Caco-2 (cell line): Measurements from ENCODE around the gene PLCH1. TPM values are rescaled to one million over a fixed set of nuclear protein-coding genes. Genes with fewer than 3 reads are reported as not detected.

Experiments used
- BruUV-seq: library from RNA; stranded (reverse); fragments of 400-500 nt; replicated peaks from 2 replicates; lab custom pipeline; 2021; lab: Mats Ljungman, UMichigan
- CTCF ChIA-PET: fragments of 300-600 bp; sonication (Branson Sonifier 250); formaldehyde crosslinking; loops from one replicate; lab custom pipeline; 2022; ENCODE audit warnings: antibody characterized with exemption; lab: Charles Lee
- POLR2A ChIA-PET: fragments of 300-600 bp; sonication (Branson Sonifier 250); formaldehyde crosslinking; loops from one replicate; lab custom pipeline; 2022; ENCODE audit warnings: antibody characterized with exemption; lab: Charles Lee
- DNase-seq, 2 experiments: peaks; one replicate each; pipeline versions ENCODE4 v3.0.0 to v3.0.0-alpha.2; 2020 to 2022
- H3K27me3 ChIP-seq: replicated peaks from 2 replicates; pipeline ENCODE4 v1.6.0; 2011; ENCODE audit warnings: low read length; ENCODE audit not compliant: control insufficient read depth, insufficient read depth
- H3K36me3 ChIP-seq: 2 replicates; pipeline ENCODE4 v1.5.1; 2011; ENCODE audit warnings: low read length; ENCODE audit not compliant: control insufficient read depth, insufficient read depth
- H3K4me1 ChIP-seq: fragments of 250-450 bp; sonication (Bioruptor Pico); 2 replicates; pipeline ENCODE4 v1.5.1; 2020; ENCODE audit warnings: mild to moderate bottlenecking
- H3K4me3 ChIP-seq: 2 replicates; pipeline ENCODE4 v1.5.1; 2011; ENCODE audit warnings: low read depth, mild to moderate bottlenecking, control low read depth, low read length
- H3K9me3 ChIP-seq: fragments of 250-450 bp; sonication (Bioruptor Pico); 2 replicates; pipeline ENCODE4 v1.5.1; 2020; ENCODE audit warnings: mild to moderate bottlenecking, moderate library complexity
- H3K27ac Mint-ChIP-seq: one replicate; pipeline ENCODE4 v1.8.0; 2022; ENCODE audit warnings: mixed read lengths; ENCODE audit not compliant: unreplicated experiment
- H3K27me3 Mint-ChIP-seq: one replicate; pipeline ENCODE4 v1.8.0; 2022; ENCODE audit warnings: mixed read lengths; ENCODE audit not compliant: insufficient read depth, unreplicated experiment
- H3K36me3 Mint-ChIP-seq: one replicate; pipeline ENCODE4 v1.8.0; 2022; ENCODE audit warnings: mild to moderate bottlenecking, mixed read lengths; ENCODE audit not compliant: insufficient read depth, unreplicated experiment
- H3K4me1 Mint-ChIP-seq: one replicate; pipeline ENCODE4 v1.8.0; 2022; ENCODE audit warnings: low read depth, mixed read lengths; ENCODE audit not compliant: unreplicated experiment
- H3K4me3 Mint-ChIP-seq: one replicate; pipeline ENCODE4 v1.8.0; 2022; ENCODE audit warnings: mild to moderate bottlenecking, moderate library complexity, mixed read lengths; ENCODE audit not compliant: unreplicated experiment
- H3K9me3 Mint-ChIP-seq: one replicate; pipeline ENCODE4 v1.8.0; 2022; ENCODE audit warnings: mixed read lengths; ENCODE audit not compliant: unreplicated experiment
- intact Hi-C: fragments of 100-400 bp; cut with micrococcal nuclease; formaldehyde crosslinking; loops from one replicate; pipeline ENCODE4 v1.10.0; 2022; ENCODE audit not compliant: unreplicated experiment
- total RNA-seq: library from RNA; stranded (reverse); gene quantifications from 2 replicates; pipeline ENCODE4 v1.2.3, GENCODE V29; 2022
- TF ChIP-seq, protein P1 (sequence below), 2 experiments: fragments of 200-600 bp in 1 of 2; IDR thresholded peaks; 1 replicate in 1 of 2; 2 replicates in 1 of 2; pipeline versions ENCODE4 v1.5.1 to v1.8.0; 2011 to 2022; ENCODE audit warnings: antibody characterized with exemption in 1 of 2, control low read depth in 1 of 2, inconsistent platforms in 1 of 2, low read depth in 1 of 2, low read length in 1 of 2, mild to moderate bottlenecking in 1 of 2, moderate library complexity in 1 of 2; ENCODE audit not compliant: insufficient read depth in 1 of 2, severe bottlenecking in 1 of 2, unreplicated experiment in 1 of 2

Gene PLCH1
- total RNA-seq, 1 experiment from 2014 or later, result 3.1 TPM

DNA sequence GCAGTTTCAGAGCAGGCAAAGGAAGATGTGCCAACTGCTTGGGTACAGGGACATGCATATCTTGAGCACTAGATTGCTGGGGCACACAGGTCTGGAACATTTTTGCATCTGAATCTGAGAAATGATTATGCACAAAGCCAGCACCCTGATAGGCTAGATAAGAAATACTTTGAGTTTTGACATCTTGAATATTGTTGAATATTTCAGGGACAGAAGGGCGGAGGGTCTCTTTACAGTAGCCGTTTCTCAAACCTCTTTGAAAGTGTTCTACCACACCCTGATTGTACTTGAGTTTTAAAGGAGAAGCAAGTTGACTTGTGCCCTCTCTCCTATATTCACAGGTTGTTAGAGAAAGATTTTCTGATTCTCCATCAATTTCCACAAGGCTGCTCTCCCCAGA lies 263.3 kb downstream of the PLCH1 start:
- H3K4me3 ChIP-seq, result no peak overlapping the region
- Mint-ChIP-seq H3K36me3 (no peaks in the 10 kb centered on the region), H3K27me3 (no peaks in the 10 kb centered on the region), H3K4me1 (no peaks in the 10 kb centered on the region), H3K9me3 (peaks cover 7% of the 10 kb centered on the region), H3K4me3 (no peak overlapping the region), H3K27ac (no peak overlapping the region)
- no TSS peak for BruUV-seq
- no peaks in the 10 kb centered on the region for H3K27me3 ChIP-seq
- intact Hi-C loops, result no loop called here
- TF ChIP-seq, protein P1, sequence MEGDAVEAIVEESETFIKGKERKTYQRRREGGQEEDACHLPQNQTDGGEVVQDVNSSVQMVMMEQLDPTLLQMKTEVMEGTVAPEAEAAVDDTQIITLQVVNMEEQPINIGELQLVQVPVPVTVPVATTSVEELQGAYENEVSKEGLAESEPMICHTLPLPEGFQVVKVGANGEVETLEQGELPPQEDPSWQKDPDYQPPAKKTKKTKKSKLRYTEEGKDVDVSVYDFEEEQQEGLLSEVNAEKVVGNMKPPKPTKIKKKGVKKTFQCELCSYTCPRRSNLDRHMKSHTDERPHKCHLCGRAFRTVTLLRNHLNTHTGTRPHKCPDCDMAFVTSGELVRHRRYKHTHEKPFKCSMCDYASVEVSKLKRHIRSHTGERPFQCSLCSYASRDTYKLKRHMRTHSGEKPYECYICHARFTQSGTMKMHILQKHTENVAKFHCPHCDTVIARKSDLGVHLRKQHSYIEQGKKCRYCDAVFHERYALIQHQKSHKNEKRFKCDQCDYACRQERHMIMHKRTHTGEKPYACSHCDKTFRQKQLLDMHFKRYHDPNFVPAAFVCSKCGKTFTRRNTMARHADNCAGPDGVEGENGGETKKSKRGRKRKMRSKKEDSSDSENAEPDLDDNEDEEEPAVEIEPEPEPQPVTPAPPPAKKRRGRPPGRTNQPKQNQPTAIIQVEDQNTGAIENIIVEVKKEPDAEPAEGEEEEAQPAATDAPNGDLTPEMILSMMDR (IDR thresholded peaks at IDR 0.05; ENCODE audit: insufficient read depth in 1 of 2, low read depth in 1 of 2, low read length in 1 of 2, severe bottlenecking in 1 of 2, unreplicated experiment in 1 of 2), result no peak
- H3K9me3 ChIP-seq, result peaks cover 7% of the 10 kb centered on the region
- ChIA-PET POLR2A (no interaction called here), CTCF (no interaction called here)
- DNase-seq, result no peak
- no peaks in the 10 kb centered on the region for H3K4me1 ChIP-seq
- no peaks in the 10 kb centered on the region; the same call in 1 of the 2 replicates for H3K36me3 ChIP-seq

DNA sequence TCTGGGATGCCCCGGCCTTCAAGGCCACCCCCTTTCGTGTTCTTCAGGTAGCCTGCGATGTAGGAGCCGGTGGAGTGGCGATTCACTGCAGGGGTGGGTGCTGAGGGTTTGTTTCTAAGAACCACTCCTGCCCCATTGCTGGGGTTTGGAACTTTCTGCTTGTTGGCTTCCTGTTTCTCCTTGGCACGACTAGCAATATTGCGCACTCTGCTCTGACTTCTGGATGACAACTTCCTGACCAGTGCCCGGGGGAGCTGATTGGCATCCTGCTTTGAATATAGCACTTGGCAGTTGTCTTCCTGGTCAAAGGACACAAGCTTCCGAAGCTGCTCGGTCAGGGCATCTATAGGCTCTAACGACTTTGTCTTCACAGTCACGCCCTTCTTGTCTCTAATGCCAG lies 263.8 kb downstream of the PLCH1 start:
- no peaks in the 10 kb centered on the region for H3K4me1 Mint-ChIP-seq
- H3K36me3 Mint-ChIP-seq, result no peaks in the 10 kb centered on the region
- H3K4me3 Mint-ChIP-seq, result no peak overlapping the region
- TF ChIP-seq, protein P1 (IDR thresholded peaks at IDR 0.05; ENCODE audit: insufficient read depth in 1 of 2, low read depth in 1 of 2, low read length in 1 of 2, severe bottlenecking in 1 of 2, unreplicated experiment in 1 of 2), result no peak
- H3K9me3 Mint-ChIP-seq, result peaks cover 12% of the 10 kb centered on the region
- no peak for DNase-seq
- intact Hi-C loops, result no loop called here
- CTCF ChIA-PET, result no interaction called here
- H3K27me3 Mint-ChIP-seq, result no peaks in the 10 kb centered on the region
- POLR2A ChIA-PET, result no interaction called here
- Histone ChIP-seq H3K4me3 (no peak overlapping the region), H3K4me1 (no peaks in the 10 kb centered on the region), H3K27me3 (no peaks in the 10 kb centered on the region), H3K36me3 (no peaks in the 10 kb centered on the region; the same call in 1 of the 2 replicates), H3K9me3 (peaks cover 7% of the 10 kb centered on the region)
- no peak overlapping the region for H3K27ac Mint-ChIP-seq
- BruUV-seq, result no TSS peak

DNA sequence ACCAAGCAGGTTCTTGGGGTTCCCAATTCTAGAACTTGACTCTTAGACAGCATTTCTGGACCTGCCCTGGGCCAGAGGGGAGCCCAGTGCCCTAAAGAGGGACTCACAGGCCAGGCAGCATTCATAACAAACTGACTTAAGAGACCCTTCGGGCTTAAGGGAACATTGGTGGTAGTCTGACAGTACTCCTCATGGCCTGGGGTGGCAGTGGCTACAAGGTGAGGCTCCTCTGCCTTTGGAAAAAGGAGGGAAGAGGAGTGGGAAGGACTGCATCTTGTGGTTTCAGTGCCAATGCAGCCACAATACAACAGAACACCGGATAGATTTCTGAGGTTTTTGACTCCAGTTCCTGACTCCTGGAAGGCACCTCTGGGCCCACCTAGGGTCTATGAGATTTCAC lies 279.2 kb downstream of the PLCH1 start:
- ChIA-PET POLR2A (no interaction called here), CTCF (no interaction called here)
- H3K4me3 ChIP-seq, result no peak overlapping the region
- no peaks in the 10 kb centered on the region for H3K27me3 Mint-ChIP-seq
- no peaks in the 10 kb centered on the region for H3K27me3 ChIP-seq
- H3K4me3 Mint-ChIP-seq, result no peak overlapping the region
- no TSS peak for BruUV-seq
- H3K4me1 ChIP-seq, result no peaks in the 10 kb centered on the region
- H3K4me1 Mint-ChIP-seq, result no peaks in the 10 kb centered on the region
- no peaks in the 10 kb centered on the region for H3K36me3 ChIP-seq
- no peaks in the 10 kb centered on the region for H3K9me3 ChIP-seq
- no peak overlapping the region for H3K27ac Mint-ChIP-seq
- peaks cover 13% of the 10 kb centered on the region for H3K9me3 Mint-ChIP-seq
- intact Hi-C loops, result no loop called here
- TF ChIP-seq, protein P1 (IDR thresholded peaks at IDR 0.05; ENCODE audit: insufficient read depth in 1 of 2, low read depth in 1 of 2, low read length in 1 of 2, severe bottlenecking in 1 of 2, unreplicated experiment in 1 of 2), result no peak
- no peaks in the 10 kb centered on the region for H3K36me3 Mint-ChIP-seq
- DNase-seq, result no peak
